ENCODE results near the gene AKAP13. TPM values are rescaled to one million over a fixed set of nuclear protein-coding genes. Genes with fewer than 3 reads are reported as not detected.

Gene AKAP13
- total and polyA plus RNA-seq, 2 donors = 84.2 to 206 TPM

- Histone ChIP-seq H3K36me3 (ENCODE audit: insufficient read depth) (no peaks in the 10 kb centered on the region), H3K27ac (ENCODE audit: low read depth) (no peak overlapping the region), H3K4me3 (ENCODE audit: low read depth, low read length) (no peak overlapping the region), H3K4me1 (ENCODE audit: insufficient read depth) (no peaks in the 10 kb centered on the region)
- WGBS = 79% methylated on average over 4 of the region's 4 CpGs
- no peak for DNase-seq (ENCODE audit: extremely low spot score)
Observed at GRCh38 chr15:85354948-85355347, 25.5 kb upstream of the AKAP13 start.

- H3K4me3 ChIP-seq (ENCODE audit: low read depth, low read length) = no peak overlapping the region
- DNase-seq (ENCODE audit: extremely low spot score) = no peak
- no peaks in the 10 kb centered on the region for H3K4me1 ChIP-seq (ENCODE audit: insufficient read depth)
- 43% methylated on average over 1 of the region's 1 CpG for WGBS
- no peaks in the 10 kb centered on the region for H3K36me3 ChIP-seq (ENCODE audit: insufficient read depth)
- no peak overlapping the region for H3K27ac ChIP-seq (ENCODE audit: low read depth)
Observed at GRCh38 chr15:85356276-85356675, 24.1 kb upstream of the AKAP13 start.

GRCh38 chr15:85361323-85361722 lies 19.1 kb upstream of the AKAP13 start:
- Histone ChIP-seq H3K4me3 (ENCODE audit: low read depth, low read length) (no peak overlapping the region), H3K4me1 (ENCODE audit: insufficient read depth) (no peaks in the 10 kb centered on the region), H3K36me3 (ENCODE audit: insufficient read depth) (no peaks in the 10 kb centered on the region), H3K27ac (ENCODE audit: low read depth) (no peak overlapping the region)
- WGBS = 76% methylated on average over 4 of the region's 4 CpGs
- DNase-seq (ENCODE audit: extremely low spot score) = no peak

DNA sequence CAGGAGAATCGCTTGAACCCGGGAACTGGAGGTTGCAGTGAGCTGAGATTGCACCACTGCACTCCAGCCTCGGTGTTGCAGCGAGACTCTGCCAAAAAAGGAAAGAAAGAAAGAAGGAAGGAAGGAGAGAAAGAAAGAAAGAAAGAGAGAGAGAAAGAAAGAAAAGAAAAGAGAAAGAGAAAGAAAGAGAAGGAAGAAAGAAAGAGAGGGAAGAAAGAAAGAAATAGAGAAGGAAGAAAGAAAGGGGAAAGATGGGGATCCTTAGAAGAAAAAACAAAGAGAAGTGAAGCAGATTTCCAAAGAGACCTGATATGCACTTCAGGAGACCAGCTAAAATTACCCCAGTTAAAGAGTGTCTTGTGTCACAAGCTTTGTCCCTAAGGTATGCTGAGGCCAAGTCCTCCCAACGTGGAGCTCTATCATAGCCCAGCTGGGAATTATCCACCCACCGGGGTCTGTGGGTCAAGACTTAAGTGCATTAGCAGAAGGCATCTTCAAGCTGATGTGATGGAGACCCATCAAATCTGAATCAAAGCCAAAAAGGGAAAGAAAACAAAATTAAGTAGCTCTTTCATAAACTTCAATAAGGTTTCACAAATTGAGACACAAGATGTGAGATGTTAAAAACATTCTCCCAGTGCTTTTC lies 17.8 kb upstream of the AKAP13 start:
- WGBS = 90% methylated on average over 6 of the region's 6 CpGs
- H3K27ac ChIP-seq (ENCODE audit: low read depth) = no peak overlapping the region
- no peak overlapping the region for H3K4me3 ChIP-seq (ENCODE audit: low read depth, low read length)
- H3K4me1 ChIP-seq (ENCODE audit: insufficient read depth) = no peaks in the 10 kb centered on the region
- no peaks in the 10 kb centered on the region for H3K36me3 ChIP-seq (ENCODE audit: insufficient read depth)
- DNase-seq (ENCODE audit: extremely low spot score) = no peak

DNA sequence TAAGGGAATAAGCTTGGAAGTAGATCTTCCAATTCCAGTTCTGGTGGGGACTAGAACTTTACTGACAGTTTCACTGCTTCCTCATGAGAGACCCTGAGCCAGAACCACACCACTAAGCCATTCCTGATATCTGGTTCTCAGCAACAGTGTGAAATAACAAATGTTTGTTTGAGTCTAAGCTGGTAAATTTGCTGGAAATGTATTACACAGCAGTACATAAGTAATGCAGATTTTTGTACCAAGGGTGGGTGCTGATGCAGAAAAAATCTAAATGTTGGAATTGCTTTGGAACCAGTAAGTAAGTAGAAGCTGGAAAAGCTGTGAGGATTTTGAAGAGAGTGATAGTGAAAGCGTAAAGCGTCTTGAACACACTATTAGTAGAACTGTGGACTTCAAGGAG lies 14.4 kb upstream of the AKAP13 start:
- Histone ChIP-seq H3K4me3 (ENCODE audit: low read depth, low read length) (no peak overlapping the region), H3K4me1 (ENCODE audit: insufficient read depth) (no peaks in the 10 kb centered on the region), H3K36me3 (ENCODE audit: insufficient read depth) (no peaks in the 10 kb centered on the region), H3K27ac (ENCODE audit: low read depth) (no peak overlapping the region)
- no peak for DNase-seq (ENCODE audit: extremely low spot score)
- WGBS = 94% methylated on average over 2 of the region's 2 CpGs

- no peak overlapping the region for H3K27ac ChIP-seq (ENCODE audit: low read depth)
- no peak for DNase-seq (ENCODE audit: extremely low spot score)
- no peaks in the 10 kb centered on the region for H3K4me1 ChIP-seq (ENCODE audit: insufficient read depth)
- no peaks in the 10 kb centered on the region for H3K36me3 ChIP-seq (ENCODE audit: insufficient read depth)
- 93% methylated on average over 4 of the region's 4 CpGs for WGBS
- no peak overlapping the region for H3K4me3 ChIP-seq (ENCODE audit: low read depth, low read length)
Observed at GRCh38 chr15:85367741-85368140, 12.7 kb upstream of the AKAP13 start.

DNA sequence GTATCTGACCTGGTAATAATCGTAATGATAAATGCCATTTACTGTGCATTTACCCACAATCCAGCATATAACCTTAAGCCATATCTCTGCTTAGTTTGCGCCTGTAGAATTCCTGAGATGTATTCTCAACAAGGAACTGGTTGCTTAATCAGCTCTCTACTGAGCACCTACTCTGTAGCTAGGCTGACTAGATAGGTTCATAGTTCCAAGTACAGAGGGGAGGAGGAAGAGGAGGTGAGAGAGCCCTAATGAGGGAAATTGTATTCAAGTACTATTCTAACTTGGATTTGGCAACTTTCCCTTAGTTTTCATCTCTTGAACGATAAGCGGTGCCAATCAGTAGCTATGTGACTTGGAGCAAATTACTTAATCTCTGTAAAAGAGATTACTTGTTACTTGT lies 5.6 kb upstream of the AKAP13 start:
- H3K4me1 ChIP-seq (ENCODE audit: insufficient read depth) = no peaks in the 10 kb centered on the region
- no peaks in the 10 kb centered on the region for H3K36me3 ChIP-seq (ENCODE audit: insufficient read depth)
- no peak overlapping the region for H3K27ac ChIP-seq (ENCODE audit: low read depth)
- H3K4me3 ChIP-seq (ENCODE audit: low read depth, low read length) = no peak overlapping the region
- 81% methylated on average over 4 of the region's 4 CpGs for WGBS
- DNase-seq (ENCODE audit: extremely low spot score) = no peak

DNA sequence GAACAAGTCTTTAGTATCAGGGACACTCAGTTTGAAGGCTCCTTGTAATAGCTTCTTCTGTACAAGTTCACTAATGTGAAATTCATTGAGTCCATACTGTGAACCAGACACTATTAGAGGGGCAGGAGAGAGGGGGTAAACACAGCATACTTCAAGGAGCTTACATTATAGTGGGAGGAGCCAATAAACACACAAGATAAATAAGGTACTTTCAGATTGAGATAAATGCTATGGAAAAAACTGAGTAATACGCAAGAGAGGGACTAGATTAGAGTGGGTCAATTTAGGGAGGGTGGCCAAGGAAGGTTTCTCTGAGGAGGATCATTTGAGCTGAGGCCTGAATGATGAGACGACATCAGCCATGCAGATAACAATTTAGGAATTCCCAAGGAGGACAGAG lies 3.1 kb upstream of the AKAP13 start:
- Histone ChIP-seq H3K36me3 (ENCODE audit: insufficient read depth) (no peaks in the 10 kb centered on the region), H3K4me1 (ENCODE audit: insufficient read depth) (no peaks in the 10 kb centered on the region), H3K4me3 (ENCODE audit: low read depth, low read length) (no peak overlapping the region), H3K27ac (ENCODE audit: low read depth) (no peak overlapping the region)
- no peak for DNase-seq (ENCODE audit: extremely low spot score)
- 90% methylated on average over 2 of the region's 2 CpGs for WGBS

GRCh38 chr15:85377986-85378385 lies 2.4 kb upstream of the AKAP13 start:
- DNase-seq (ENCODE audit: extremely low spot score) = no peak
- WGBS = 95% methylated on average over 6 of the region's 6 CpGs
- Histone ChIP-seq H3K4me3 (ENCODE audit: low read depth, low read length) (no peak overlapping the region), H3K27ac (ENCODE audit: low read depth) (no peak overlapping the region), H3K4me1 (ENCODE audit: insufficient read depth) (no peaks in the 10 kb centered on the region), H3K36me3 (ENCODE audit: insufficient read depth) (no peaks in the 10 kb centered on the region)

- no peaks in the 10 kb centered on the region for H3K4me1 ChIP-seq (ENCODE audit: insufficient read depth)
- H3K27ac ChIP-seq (ENCODE audit: low read depth) = no peak overlapping the region
- H3K36me3 ChIP-seq (ENCODE audit: insufficient read depth) = no peaks in the 10 kb centered on the region
- peak overlapping the region; percentile 90 for H3K4me3 ChIP-seq (ENCODE audit: low read depth, low read length)
- WGBS = 10% methylated on average over 19 of the region's 19 CpGs
- DNase-seq (ENCODE audit: extremely low spot score) = no peak
Observed at GRCh38 chr15:85379403-85380131, 836 bp upstream of the AKAP13 start.

- Histone ChIP-seq H3K4me1 (ENCODE audit: insufficient read depth) (no peaks in the 10 kb centered on the region), H3K4me3 (ENCODE audit: low read depth, low read length) (peak overlapping the region; percentile 90), H3K36me3 (ENCODE audit: insufficient read depth) (no peaks in the 10 kb centered on the region), H3K27ac (ENCODE audit: low read depth) (peak overlapping the region; percentile 93)
- DNase-seq (ENCODE audit: extremely low spot score) = no peak
- WGBS = under 1% methylated on average over 88 of the region's 89 CpGs
Observed at GRCh38 chr15:85380812-85381642, 624 bp downstream of the AKAP13 start.

GRCh38 chr15:85381850-85382751 lies 1.7 kb downstream of the AKAP13 start:
- no peak for DNase-seq (ENCODE audit: extremely low spot score)
- H3K4me1 ChIP-seq (ENCODE audit: insufficient read depth) = no peaks in the 10 kb centered on the region
- H3K4me3 ChIP-seq (ENCODE audit: low read depth, low read length) = peak overlapping the region; percentile 25
- H3K27ac ChIP-seq (ENCODE audit: low read depth) = no peak overlapping the region
- 39% methylated on average over 10 of the region's 10 CpGs for WGBS
- no peaks in the 10 kb centered on the region for H3K36me3 ChIP-seq (ENCODE audit: insufficient read depth)

- H3K36me3 ChIP-seq (ENCODE audit: insufficient read depth) = no peaks in the 10 kb centered on the region
- no peak overlapping the region for H3K27ac ChIP-seq (ENCODE audit: low read depth)
- 61% methylated on average over 4 of the region's 4 CpGs for WGBS
- H3K4me1 ChIP-seq (ENCODE audit: insufficient read depth) = no peaks in the 10 kb centered on the region
- no peak for DNase-seq (ENCODE audit: extremely low spot score)
- no peak overlapping the region for H3K4me3 ChIP-seq (ENCODE audit: low read depth, low read length)
Observed at GRCh38 chr15:85382942-85383341, 2.5 kb downstream of the AKAP13 start.

Measured in urinary bladder (tissue), 4 donors.